ENCODE measurements around the gene EARS2. TPM values are rescaled to one million over a fixed set of nuclear protein-coding genes. Genes with fewer than 3 reads are reported as not detected.
"Not testable (repeated sequence)": the region's sequence is repeated elsewhere in the genome, so short reads cannot be mapped to it uniquely, and the experiment has no call there.

EARS2 gene
- total RNA-seq, 1 experiment from 2014 or later = 38.9 TPM

DNA sequence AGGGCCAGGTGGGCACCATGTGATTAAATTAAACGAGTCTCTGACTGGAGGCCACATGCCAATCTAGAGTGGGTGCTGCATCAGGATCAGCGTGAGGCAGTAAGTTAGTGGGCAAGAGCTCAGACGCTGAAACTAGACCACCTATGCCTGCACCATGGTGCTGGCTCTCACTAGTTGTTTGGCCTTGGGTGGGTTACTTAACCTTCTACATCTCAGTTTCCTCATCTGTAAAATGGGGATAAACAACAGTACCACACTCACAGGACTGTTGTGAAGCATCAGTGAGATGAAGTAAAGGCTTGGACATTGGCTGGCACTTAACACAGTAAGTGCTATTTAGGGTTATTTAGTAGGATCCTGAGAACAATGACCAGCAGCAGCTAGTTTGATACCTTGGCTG is 33.0 kb upstream of the EARS2 start:
- BruUV-seq (replicated peaks) = no TSS peak
- intact Hi-C loops (cut with micrococcal nuclease; ENCODE audit: unreplicated experiment) = no loop called here
- H3K4me1 ChIP-seq (ENCODE audit: insufficient read depth, low read length, poor library complexity, severe bottlenecking) = no peaks in the 10 kb centered on the region
- H3K4me3 ChIP-seq (ENCODE audit: low read depth, low read length, poor library complexity, severe bottlenecking) = no peak overlapping the region
- H3K27ac ChIP-seq (ENCODE audit: low read depth, low read length, poor library complexity, severe bottlenecking) = no peak overlapping the region
- H3K36me3 ChIP-seq (ENCODE audit: insufficient read depth, low read length, poor library complexity, severe bottlenecking) = peaks cover 74% of the 10 kb centered on the region
- TF ChIP-seq, protein P1, sequence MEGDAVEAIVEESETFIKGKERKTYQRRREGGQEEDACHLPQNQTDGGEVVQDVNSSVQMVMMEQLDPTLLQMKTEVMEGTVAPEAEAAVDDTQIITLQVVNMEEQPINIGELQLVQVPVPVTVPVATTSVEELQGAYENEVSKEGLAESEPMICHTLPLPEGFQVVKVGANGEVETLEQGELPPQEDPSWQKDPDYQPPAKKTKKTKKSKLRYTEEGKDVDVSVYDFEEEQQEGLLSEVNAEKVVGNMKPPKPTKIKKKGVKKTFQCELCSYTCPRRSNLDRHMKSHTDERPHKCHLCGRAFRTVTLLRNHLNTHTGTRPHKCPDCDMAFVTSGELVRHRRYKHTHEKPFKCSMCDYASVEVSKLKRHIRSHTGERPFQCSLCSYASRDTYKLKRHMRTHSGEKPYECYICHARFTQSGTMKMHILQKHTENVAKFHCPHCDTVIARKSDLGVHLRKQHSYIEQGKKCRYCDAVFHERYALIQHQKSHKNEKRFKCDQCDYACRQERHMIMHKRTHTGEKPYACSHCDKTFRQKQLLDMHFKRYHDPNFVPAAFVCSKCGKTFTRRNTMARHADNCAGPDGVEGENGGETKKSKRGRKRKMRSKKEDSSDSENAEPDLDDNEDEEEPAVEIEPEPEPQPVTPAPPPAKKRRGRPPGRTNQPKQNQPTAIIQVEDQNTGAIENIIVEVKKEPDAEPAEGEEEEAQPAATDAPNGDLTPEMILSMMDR (conservative IDR thresholded peaks at IDR 0.05; ENCODE audit: low read depth, low read length) = no peak
- no peak for TF ChIP-seq EZH2 (IDR thresholded peaks at IDR 0.05; ENCODE audit: borderline replicate concordance, low read depth, low read length, poor library complexity, severe bottlenecking)
- H3K9me3 ChIP-seq (ENCODE audit: low read depth, low read length, poor library complexity, severe bottlenecking) = no peaks in the 10 kb centered on the region
- ChIA-PET CTCF (no interaction called here), POLR2A (ENCODE audit: low non-redundant PET) (no interaction called here)
- no peaks in the 10 kb centered on the region for H3K27me3 ChIP-seq (replicated peaks; ENCODE audit: insufficient read depth, low read depth, low read length, poor library complexity)
- no peak for DNase-seq (ENCODE audit: low spot score)

DNA sequence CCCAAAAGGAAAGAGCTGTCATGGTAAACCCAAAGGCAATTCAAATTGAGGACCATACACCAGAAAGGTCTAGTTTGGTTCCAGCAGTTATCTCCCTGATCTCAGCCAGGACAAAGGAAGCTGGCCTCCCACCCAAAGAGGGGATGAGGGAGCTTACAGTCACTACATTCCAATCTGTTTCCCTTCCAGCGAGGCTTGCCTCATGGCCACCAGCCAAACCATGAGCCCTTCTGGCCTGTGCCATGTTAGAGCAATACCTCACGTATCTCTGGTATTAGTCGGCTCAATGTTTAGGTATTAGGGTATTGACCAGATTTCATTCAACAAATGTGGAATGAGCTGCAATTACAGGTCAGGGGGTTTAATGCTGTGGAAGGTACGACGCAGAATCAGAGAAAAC is 30.6 kb upstream of the EARS2 start:
- DNase-seq (ENCODE audit: low spot score) = no peak
- H3K27ac ChIP-seq (ENCODE audit: low read depth, low read length, poor library complexity, severe bottlenecking) = peak overlapping the region; percentile 23

DNA sequence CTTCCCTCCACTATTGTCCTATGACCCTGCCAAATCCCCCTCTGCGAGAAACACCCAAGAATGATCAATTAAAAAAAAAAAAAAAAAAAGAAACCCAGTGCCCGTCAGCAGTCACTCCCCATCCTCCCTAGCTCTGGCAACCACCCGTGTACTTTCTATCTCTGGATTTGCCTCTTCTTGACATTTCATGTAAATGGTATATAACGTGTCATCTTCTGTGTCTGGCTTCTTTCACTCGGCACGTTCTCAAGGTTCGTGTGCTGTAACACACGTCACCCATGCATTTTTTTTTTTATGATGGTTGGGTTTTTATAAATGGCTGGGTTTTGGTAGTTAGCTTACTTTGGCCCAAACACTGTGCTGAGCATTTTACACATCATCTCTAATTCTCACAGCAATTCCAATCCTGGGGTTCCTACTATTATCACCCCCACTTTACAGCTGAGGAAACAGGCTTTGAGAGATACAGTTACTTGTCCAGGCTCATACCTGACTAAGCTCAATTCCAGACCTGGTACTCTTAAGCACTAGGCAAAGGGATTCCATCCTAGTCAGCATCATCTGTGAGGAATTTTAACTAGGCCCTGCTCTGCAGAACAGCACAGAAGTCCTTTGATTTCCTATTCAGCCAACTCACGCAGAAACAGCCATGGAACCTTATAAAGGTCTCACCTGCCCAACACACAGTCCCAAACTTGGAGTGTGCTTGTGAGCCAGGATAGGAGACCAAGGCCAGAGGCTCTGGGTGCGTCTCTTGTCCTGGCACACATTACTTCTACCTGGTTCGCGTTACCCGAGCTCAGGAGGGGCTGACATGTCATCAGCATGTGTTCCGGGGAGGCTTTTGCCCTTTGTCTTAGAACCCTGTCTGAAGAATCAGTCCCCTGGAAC is 27.3 kb upstream of the EARS2 start:
- no peak overlapping the region for H3K27ac ChIP-seq (ENCODE audit: low read depth, low read length, poor library complexity, severe bottlenecking)
- no peak for TF ChIP-seq EZH2 (IDR thresholded peaks at IDR 0.05; ENCODE audit: borderline replicate concordance, low read depth, low read length, poor library complexity, severe bottlenecking)
- TF ChIP-seq, protein P1 (conservative IDR thresholded peaks at IDR 0.05; ENCODE audit: low read depth, low read length) = no peak
- no peaks in the 10 kb centered on the region for H3K4me1 ChIP-seq (ENCODE audit: insufficient read depth, low read length, poor library complexity, severe bottlenecking)
- intact Hi-C loops (cut with micrococcal nuclease; ENCODE audit: unreplicated experiment) = no loop called here
- BruUV-seq (replicated peaks) = no TSS peak
- ChIA-PET POLR2A (ENCODE audit: low non-redundant PET) (no interaction called here), CTCF (no interaction called here)
- DNase-seq (ENCODE audit: low spot score) = no peak
- H3K4me3 ChIP-seq (ENCODE audit: low read depth, low read length, poor library complexity, severe bottlenecking) = no peak overlapping the region
- H3K9me3 ChIP-seq (ENCODE audit: low read depth, low read length, poor library complexity, severe bottlenecking) = no peaks in the 10 kb centered on the region
- peaks cover 70% of the 10 kb centered on the region for H3K36me3 ChIP-seq (ENCODE audit: insufficient read depth, low read length, poor library complexity, severe bottlenecking)
- no peaks in the 10 kb centered on the region for H3K27me3 ChIP-seq (replicated peaks; ENCODE audit: insufficient read depth, low read depth, low read length, poor library complexity)

More for the DNA sequence above, 30.6 kb upstream of the EARS2 start:
- Histone ChIP-seq H3K4me1 (ENCODE audit: insufficient read depth, low read length, poor library complexity, severe bottlenecking) (no peaks in the 10 kb centered on the region), H3K36me3 (ENCODE audit: insufficient read depth, low read length, poor library complexity, severe bottlenecking) (peaks cover 76% of the 10 kb centered on the region), H3K9me3 (ENCODE audit: low read depth, low read length, poor library complexity, severe bottlenecking) (no peaks in the 10 kb centered on the region), H3K4me3 (ENCODE audit: low read depth, low read length, poor library complexity, severe bottlenecking) (no peak overlapping the region), H3K27me3 (replicated peaks; ENCODE audit: insufficient read depth, low read depth, low read length, poor library complexity) (no peaks in the 10 kb centered on the region)
- ChIA-PET POLR2A (ENCODE audit: low non-redundant PET) (no interaction called here), CTCF (interaction anchor here (0.5 kb wide), 1 partner anchor 25 kb away, joined by 3 read pairs; no protein-coding TSS in a partner anchor)
- TF ChIP-seq EZH2 (IDR thresholded peaks at IDR 0.05; ENCODE audit: borderline replicate concordance, low read depth, low read length, poor library complexity, severe bottlenecking) = no peak
- TF ChIP-seq, protein P1 (conservative IDR thresholded peaks at IDR 0.05; ENCODE audit: low read depth, low read length) = no peak
- no TSS peak for BruUV-seq (replicated peaks)
- intact Hi-C loops (cut with micrococcal nuclease; ENCODE audit: unreplicated experiment) = no loop called here

DNA sequence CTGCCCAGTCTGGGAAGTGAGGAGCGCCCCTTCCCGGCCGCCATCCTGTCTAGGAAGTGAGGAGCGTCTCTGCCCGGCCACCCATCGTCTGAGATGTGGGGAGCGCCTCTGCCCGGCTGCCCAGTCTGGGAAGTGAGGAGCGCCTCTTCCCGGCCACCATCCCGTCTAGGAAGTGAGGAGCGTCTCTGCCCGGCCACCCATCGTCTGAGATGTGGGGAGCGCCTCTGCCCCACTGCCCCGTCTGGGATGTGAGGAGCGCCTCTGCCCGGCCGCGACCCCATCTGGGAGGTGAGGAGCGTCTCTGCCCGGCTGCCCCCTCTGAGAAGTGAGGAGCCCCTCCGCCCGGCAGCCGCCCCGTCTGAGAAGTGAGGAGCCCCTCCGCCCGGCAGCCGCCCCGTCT is 26.1 kb upstream of the EARS2 start:
- POLR2A ChIA-PET (ENCODE audit: low non-redundant PET); CTCF ChIA-PET; intact Hi-C loops (cut with micrococcal nuclease; ENCODE audit: unreplicated experiment); H3K4me1 ChIP-seq (ENCODE audit: insufficient read depth, low read length, poor library complexity, severe bottlenecking); H3K27ac ChIP-seq (ENCODE audit: low read depth, low read length, poor library complexity, severe bottlenecking); DNase-seq (ENCODE audit: low spot score); H3K4me3 ChIP-seq (ENCODE audit: low read depth, low read length, poor library complexity, severe bottlenecking); H3K9me3 ChIP-seq (ENCODE audit: low read depth, low read length, poor library complexity, severe bottlenecking); BruUV-seq (replicated peaks); H3K27me3 ChIP-seq (replicated peaks; ENCODE audit: insufficient read depth, low read depth, low read length, poor library complexity): not testable (repeated sequence)
- H3K36me3 ChIP-seq (ENCODE audit: insufficient read depth, low read length, poor library complexity, severe bottlenecking) = peaks cover 65% of the 10 kb centered on the region
